Measurements from ENCODE around the gene SIL1. TPM values are rescaled to one million over a fixed set of nuclear protein-coding genes. Genes with fewer than 3 reads are reported as not detected.

The SIL1 gene
- total RNA-seq, 2 donors from 2014 or later: 17.2 to 20.2 TPM

- H3K9ac ChIP-seq (ENCODE audit: extremely low read depth, low read length, poor library complexity, severe bottlenecking): no peak overlapping the region
- no peaks in the 10 kb centered on the region for H3K9me3 ChIP-seq (ENCODE audit: control insufficient read depth, low read length)
- no peak overlapping the region for H3K27ac Mint-ChIP-seq
- no peaks in the 10 kb centered on the region for H3K4me1 ChIP-seq (ENCODE audit: control insufficient read depth, insufficient read depth, low read length)
- DNase-seq: no peak
- TF ChIP-seq CTCF (conservative IDR thresholded peaks at IDR 0.05): no peak
- H3K4me3 Mint-ChIP-seq: no peak overlapping the region
- H3K4me1 Mint-ChIP-seq: peaks cover 3% of the 10 kb centered on the region
- 82 to 94% methylated on average over 4 to 6 of the region's 6 CpGs for WGBS, 2 experiments (ENCODE audit: insufficient coverage in 1 of 2, insufficient read length in 1 of 2)
- no peaks in the 10 kb centered on the region for H3K27me3 Mint-ChIP-seq (ENCODE audit: insufficient read depth)
- no peaks in the 10 kb centered on the region for H3K9me3 Mint-ChIP-seq
- H3K27me3 ChIP-seq (ENCODE audit: control insufficient read depth, insufficient read depth, low read length, poor library complexity, severe bottlenecking): no peaks in the 10 kb centered on the region
- no peaks in the 10 kb centered on the region for H3K36me3 ChIP-seq (ENCODE audit: control insufficient read depth, insufficient read depth, low read length)
- no peak overlapping the region for H3K4me3 ChIP-seq (ENCODE audit: low read length)
- H3K36me3 Mint-ChIP-seq (ENCODE audit: low read depth): no peaks in the 10 kb centered on the region
- H3K27ac ChIP-seq (ENCODE audit: low read depth, low read length): peak overlapping the region; percentile 38
Observed at GRCh38 chr5:139140591-139141071, 57.5 kb downstream of the SIL1 start.

GRCh38 chr5:139138809-139139208 is 59.4 kb downstream of the SIL1 start:
- Mint-ChIP-seq H3K4me3 (no peak overlapping the region), H3K27me3 (ENCODE audit: insufficient read depth) (no peaks in the 10 kb centered on the region), H3K27ac (no peak overlapping the region), H3K36me3 (ENCODE audit: low read depth) (no peaks in the 10 kb centered on the region), H3K9me3 (no peaks in the 10 kb centered on the region), H3K4me1 (peaks cover 3% of the 10 kb centered on the region)
- peak; percentile 63 for DNase-seq
- no peak overlapping the region for H3K27ac ChIP-seq (ENCODE audit: low read depth, low read length)
- no peaks in the 10 kb centered on the region for H3K9me3 ChIP-seq (ENCODE audit: control insufficient read depth, low read length)
- H3K4me3 ChIP-seq (ENCODE audit: low read length): no peak overlapping the region
- no peak overlapping the region for H3K9ac ChIP-seq (ENCODE audit: extremely low read depth, low read length, poor library complexity, severe bottlenecking)
- no peaks in the 10 kb centered on the region for H3K4me1 ChIP-seq (ENCODE audit: control insufficient read depth, insufficient read depth, low read length)
- no peak for TF ChIP-seq CTCF (conservative IDR thresholded peaks at IDR 0.05)
- H3K27me3 ChIP-seq (ENCODE audit: control insufficient read depth, insufficient read depth, low read length, poor library complexity, severe bottlenecking): no peaks in the 10 kb centered on the region
- H3K36me3 ChIP-seq (ENCODE audit: control insufficient read depth, insufficient read depth, low read length): no peaks in the 10 kb centered on the region
- 69% methylated on average over 3 of the region's 3 CpGs; no CpG with 5 or more reads in 1 of the 2 experiments for WGBS, 2 experiments (ENCODE audit: insufficient coverage in 1 of 2, insufficient read length in 1 of 2)

- Mint-ChIP-seq H3K27me3 (ENCODE audit: insufficient read depth) (no peaks in the 10 kb centered on the region), H3K27ac (no peak overlapping the region), H3K36me3 (ENCODE audit: low read depth) (no peaks in the 10 kb centered on the region), H3K9me3 (no peaks in the 10 kb centered on the region), H3K4me1 (peaks cover 8% of the 10 kb centered on the region), H3K4me3 (no peak overlapping the region)
- 90 to 97% methylated on average over 2 to 4 of the region's 4 CpGs for WGBS, 2 experiments (ENCODE audit: insufficient coverage in 1 of 2, insufficient read length in 1 of 2)
- H3K36me3 ChIP-seq (ENCODE audit: control insufficient read depth, insufficient read depth, low read length): no peaks in the 10 kb centered on the region
- no peaks in the 10 kb centered on the region for H3K4me1 ChIP-seq (ENCODE audit: control insufficient read depth, insufficient read depth, low read length)
- no peak overlapping the region for H3K9ac ChIP-seq (ENCODE audit: extremely low read depth, low read length, poor library complexity, severe bottlenecking)
- no peak for TF ChIP-seq CTCF (conservative IDR thresholded peaks at IDR 0.05)
- no peaks in the 10 kb centered on the region for H3K27me3 ChIP-seq (ENCODE audit: control insufficient read depth, insufficient read depth, low read length, poor library complexity, severe bottlenecking)
- H3K9me3 ChIP-seq (ENCODE audit: control insufficient read depth, low read length): no peaks in the 10 kb centered on the region
- no peak for DNase-seq
- H3K4me3 ChIP-seq (ENCODE audit: low read length): no peak overlapping the region
- H3K27ac ChIP-seq (ENCODE audit: low read depth, low read length): no peak overlapping the region
Observed at GRCh38 chr5:139138109-139138508, 60.1 kb downstream of the SIL1 start.

All from endodermal cell (in vitro differentiated cells).